Glomerular endothelial cell (primary cell): ENCODE data around the gene AP2A2. TPM values are rescaled to one million over a fixed set of nuclear protein-coding genes. Genes with fewer than 3 reads are reported as not detected.

Experiments used
- DNase-seq: peaks from one replicate; pipeline ENCODE4 v3.0.0-alpha.2; 2011; ENCODE audit warnings: low read depth, low spot score; ENCODE audit errors: extremely low read depth
- total RNA-seq: library from RNA; depleted of rRNA; stranded (reverse); fragments of >200 nt; gene quantifications from 2 replicates; pipeline ENCODE4 v1.2.3, GENCODE V29; 2015

Gene AP2A2
- total RNA-seq, 1 donor from 2014 or later, result 129 TPM

- no peak for DNase-seq
Measured at GRCh38 chr11:992577-992976, 66.9 kb downstream of the AP2A2 start.

GRCh38 chr11:993632-994167 is 68.0 kb downstream of the AP2A2 start:
- DNase-seq, result no peak

- no peak for DNase-seq
Measured at GRCh38 chr11:995044-995751, 69.5 kb downstream of the AP2A2 start.

GRCh38 chr11:995752-996420 is 70.2 kb downstream of the AP2A2 start:
- no peak for DNase-seq

GRCh38 chr11:996681-997080 is 71.0 kb downstream of the AP2A2 start:
- DNase-seq, result no peak

- DNase-seq, result no peak
Measured at GRCh38 chr11:997907-998306, 72.2 kb downstream of the AP2A2 start.

- no peak for DNase-seq
Measured at GRCh38 chr11:999009-999408, 73.3 kb downstream of the AP2A2 start.

- no peak for DNase-seq
Measured at GRCh38 chr11:1000357-1001278, 74.9 kb downstream of the AP2A2 start.

GRCh38 chr11:1001617-1002405 is 76.1 kb downstream of the AP2A2 start:
- DNase-seq, result no peak

GRCh38 chr11:1002406-1002984 is 76.8 kb downstream of the AP2A2 start:
- DNase-seq, result no peak

GRCh38 chr11:1003159-1003558 is 77.5 kb downstream of the AP2A2 start:
- DNase-seq, result no peak

- no peak for DNase-seq
Measured at GRCh38 chr11:1005928-1006327, 80.3 kb downstream of the AP2A2 start.

GRCh38 chr11:1006762-1007161 is 81.1 kb downstream of the AP2A2 start:
- DNase-seq, result no peak

GRCh38 chr11:1007279-1007678 is 81.6 kb downstream of the AP2A2 start:
- DNase-seq, result no peak

GRCh38 chr11:1008001-1008802 is 82.5 kb downstream of the AP2A2 start:
- no peak for DNase-seq

GRCh38 chr11:1008803-1009145 is 83.1 kb downstream of the AP2A2 start:
- no peak for DNase-seq

GRCh38 chr11:1009371-1009770 is 83.7 kb downstream of the AP2A2 start:
- no peak for DNase-seq

- DNase-seq, result no peak
Measured at GRCh38 chr11:1009991-1010390, 84.3 kb downstream of the AP2A2 start.

GRCh38 chr11:1010551-1011319 is 85.1 kb downstream of the AP2A2 start:
- no peak for DNase-seq
